ENCODE data around the gene SORCS3.

Gene SORCS3

DNA sequence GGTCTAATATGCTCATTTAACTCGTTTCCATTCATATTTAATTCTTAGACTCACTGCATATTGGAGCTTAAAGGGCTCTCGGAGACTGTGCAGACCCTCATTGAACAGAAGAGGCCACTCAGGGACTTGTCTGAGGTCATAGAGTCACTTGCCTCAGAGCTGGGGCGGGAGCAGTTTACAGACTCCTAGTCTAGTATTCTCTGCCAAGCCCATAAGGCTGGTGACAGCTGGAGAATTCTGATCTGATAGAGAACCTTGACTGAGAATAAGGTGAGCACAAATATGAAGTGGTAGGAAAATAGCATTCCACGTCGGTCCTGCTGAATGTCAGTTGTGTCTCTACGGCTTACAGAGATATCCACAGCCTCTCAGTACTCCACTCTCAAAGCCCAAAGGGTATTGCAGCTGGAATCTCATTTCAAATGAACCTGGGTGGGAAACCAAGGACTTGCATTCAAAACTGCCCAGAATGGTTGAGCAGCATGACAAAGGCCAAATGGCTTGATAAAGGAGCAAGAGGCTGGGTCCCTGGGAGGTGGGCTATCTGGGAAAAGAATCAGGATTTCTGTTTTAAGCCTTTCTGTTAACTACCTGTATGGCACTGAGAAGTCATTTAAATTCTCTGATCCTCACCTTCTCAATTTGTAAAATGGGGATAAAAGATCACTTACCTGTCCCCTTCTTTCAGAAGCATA lies 283.2 kb downstream of the SORCS3 start:
- DNase-seq = no peak

DNA sequence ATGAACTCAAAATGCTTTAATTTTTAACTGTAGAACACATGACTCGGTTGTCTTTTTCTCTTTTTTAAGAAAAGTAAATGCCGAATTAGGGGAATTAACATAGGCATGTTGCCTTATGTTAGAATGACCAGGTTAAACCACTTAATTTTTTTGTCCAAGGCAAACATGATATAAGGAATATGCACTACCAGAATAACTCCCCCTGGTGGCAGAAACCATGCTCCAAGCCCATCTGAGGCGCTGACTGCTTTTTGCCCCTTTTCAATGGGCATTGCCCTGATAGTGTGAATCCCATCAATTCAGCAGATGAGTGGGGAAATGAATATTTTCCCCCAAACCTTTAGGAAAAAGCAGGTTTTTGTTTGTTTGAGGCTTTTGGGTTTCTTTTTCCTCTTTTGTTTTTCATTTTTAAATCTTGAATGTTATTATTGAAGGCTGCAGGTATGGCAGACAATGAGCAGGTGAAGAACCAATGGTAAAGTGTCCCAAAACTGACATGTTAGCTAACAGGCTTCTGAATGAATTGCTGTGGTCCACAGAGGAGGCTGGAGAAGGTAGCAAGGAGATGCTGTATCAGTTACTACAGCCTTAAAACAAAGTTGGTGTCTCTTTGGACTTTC lies 284.3 kb downstream of the SORCS3 start:
- no peak for DNase-seq

DNA sequence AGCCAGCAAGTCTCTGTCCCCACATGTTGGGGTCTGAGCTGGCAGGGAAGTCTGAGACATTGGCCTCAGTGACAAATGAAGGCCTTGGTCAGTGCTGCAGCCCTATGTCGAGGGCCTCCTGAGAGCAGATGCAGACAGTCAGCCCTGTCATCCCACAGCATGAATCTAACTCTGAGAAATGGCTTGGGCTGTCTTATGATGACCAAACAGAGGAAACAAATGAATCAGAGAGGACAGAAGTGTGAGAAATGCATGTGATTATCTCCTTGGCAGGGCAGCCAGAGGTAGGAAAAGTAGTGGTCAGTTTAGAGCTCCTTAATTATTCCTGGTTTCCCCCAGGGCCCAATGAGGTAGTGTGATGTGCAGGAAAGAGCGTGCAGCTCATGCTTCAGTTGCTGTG lies 287.6 kb downstream of the SORCS3 start:
- DNase-seq = no peak

DNA sequence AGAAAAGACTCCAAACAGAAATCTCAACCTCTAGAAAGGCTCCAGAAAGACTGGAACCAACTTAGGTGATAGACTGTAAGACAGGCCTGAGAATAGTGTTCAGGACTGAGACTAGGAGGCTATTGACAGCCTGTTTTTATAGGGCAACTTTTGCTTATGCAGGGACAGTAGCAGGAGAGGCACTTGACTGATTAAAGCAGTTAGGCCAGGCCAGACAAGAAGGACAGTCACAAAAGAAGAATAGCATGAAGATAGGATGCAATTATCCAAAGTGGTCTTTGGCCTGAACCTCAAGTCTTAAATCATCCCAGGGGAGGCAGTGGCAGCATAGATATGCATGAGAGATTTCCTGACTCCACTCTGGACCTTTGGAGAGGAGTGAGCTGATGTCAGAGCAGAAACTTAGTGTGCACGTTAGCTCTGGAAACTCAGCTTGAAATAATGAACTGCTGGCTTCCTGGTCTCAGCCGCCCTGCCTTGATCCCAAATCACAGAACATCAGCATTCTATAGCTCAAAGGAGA lies 290.6 kb downstream of the SORCS3 start:
- DNase-seq = no peak

DNA sequence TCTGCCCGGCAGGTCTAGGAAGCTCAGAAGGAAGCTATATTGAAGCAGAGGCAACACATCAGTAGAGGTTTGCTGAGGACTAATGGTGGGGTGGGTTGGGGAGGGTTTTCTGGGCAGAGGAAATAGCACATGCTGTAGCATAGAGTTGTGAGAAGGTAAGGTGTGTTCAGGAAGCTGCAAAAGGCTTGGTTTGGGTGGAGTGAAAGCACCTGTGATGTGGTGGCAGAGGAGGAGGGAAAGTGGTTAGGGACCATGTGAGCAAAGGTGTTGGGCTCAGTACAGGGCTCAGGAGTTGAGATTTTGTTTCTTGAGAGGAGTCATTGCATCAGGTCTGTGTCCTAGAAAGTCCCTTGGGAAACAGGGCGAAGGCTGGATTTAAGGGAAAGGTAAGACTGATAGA lies 294.6 kb downstream of the SORCS3 start:
- no peak for DNase-seq

DNA sequence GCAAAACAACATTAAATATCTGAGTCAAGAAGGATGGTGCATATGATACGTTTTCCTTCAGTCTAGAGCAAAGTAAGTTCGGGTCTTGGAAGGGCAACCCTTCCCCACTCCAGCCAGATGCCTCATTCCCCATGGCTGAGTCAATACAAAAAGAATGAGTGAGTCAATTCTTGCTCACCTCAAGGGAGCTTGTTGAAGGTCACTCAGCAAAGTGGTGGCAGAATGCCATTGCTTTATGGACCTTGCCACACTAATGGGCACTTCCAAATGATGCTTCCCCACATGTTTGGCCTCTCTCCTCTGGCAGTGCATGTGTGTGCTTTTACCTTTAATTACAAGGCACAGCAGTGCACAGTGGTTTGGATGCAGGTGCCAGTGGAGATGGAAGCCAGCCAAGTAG lies 296.5 kb downstream of the SORCS3 start:
- DNase-seq = no peak

DNA sequence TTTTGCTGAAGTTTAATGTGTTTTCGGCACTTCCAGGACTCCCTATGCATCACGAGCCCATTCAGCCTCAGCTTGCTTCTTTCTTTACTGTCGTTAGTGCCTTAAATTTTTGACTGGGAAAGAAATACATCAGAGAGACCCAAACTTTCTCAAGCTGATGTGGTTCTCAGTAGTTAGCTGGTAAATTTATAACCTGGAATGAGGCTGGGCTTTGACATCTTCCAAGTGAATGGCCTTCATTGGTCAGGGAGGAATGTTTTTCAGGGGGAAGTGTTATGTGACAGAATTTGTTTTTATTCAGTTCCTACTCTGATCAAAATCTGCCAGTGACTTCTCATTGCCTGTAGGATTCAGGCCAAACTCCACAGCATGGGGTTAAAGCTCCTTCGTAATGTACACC lies 296.9 kb downstream of the SORCS3 start:
- no peak for DNase-seq

DNA sequence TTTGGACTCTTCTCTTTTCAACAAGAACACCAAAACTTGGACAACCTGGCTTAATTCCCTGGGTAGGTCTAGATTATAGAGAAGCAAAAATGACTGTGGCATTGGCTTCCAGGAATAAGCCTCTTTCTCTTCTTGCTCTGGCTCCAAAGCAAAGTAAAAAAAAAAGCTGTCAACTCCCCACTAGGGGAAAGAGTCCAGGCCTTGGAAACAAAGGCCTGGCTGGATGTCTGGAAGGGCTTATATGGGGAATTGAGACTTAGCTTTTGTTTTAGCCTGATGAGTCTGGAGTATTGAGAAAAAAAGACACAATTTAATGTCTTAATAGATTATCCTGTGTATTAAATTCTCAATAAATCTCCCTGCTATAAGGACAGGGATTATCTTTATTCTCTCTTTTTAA lies 300.6 kb downstream of the SORCS3 start:
- DNase-seq = no peak

DNA sequence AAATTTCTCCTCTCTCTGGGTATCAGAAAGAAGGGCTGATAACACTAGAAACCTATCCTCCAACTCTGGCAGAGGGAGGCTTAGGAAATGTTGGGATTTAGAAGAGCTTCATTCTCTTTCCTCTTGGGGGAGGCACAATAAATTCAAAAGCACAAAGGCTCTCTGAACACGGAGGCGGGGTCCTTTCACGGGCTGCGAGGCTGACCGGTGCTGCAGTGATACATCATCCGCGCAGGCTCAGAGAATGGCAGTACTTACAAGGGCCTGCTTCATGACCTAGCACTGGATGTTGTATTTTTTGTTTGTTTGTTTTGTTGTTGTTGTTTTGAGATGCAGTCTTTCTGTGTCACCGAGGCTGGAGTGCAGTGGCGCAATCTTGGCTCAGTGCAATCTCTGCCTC lies 306.2 kb downstream of the SORCS3 start:
- no peak for DNase-seq

DNA sequence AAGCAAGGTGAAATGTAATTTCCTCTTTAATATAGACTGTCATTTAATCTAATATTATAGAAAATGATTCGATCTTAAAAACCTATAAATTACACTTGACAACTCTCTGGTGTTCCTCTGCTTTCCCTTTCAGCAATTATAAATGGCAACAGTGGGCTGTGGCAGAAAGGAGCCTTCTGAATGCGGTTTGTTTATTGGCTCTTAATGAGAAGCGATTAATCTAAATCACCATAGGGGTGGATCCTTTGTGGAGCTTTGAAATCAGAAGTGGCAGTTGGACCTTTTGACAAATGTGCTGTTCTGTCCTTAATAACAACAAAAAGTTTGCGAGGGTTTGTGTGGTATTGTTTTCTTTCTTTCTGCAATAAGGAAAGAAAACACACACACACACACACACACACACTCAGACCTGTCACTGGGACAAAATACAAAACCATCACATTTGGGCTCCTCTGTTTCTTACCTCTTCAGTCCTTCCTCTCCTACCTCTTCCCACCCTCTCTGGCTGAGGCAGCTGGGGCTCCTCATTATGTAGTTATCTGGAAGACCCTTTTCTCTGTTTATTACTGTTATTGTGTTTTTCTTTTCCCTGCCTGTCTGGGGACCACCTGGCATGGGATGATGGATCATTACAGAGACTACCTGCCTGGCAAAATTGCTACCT lies 316.2 kb downstream of the SORCS3 start:
- no peak for DNase-seq

DNA sequence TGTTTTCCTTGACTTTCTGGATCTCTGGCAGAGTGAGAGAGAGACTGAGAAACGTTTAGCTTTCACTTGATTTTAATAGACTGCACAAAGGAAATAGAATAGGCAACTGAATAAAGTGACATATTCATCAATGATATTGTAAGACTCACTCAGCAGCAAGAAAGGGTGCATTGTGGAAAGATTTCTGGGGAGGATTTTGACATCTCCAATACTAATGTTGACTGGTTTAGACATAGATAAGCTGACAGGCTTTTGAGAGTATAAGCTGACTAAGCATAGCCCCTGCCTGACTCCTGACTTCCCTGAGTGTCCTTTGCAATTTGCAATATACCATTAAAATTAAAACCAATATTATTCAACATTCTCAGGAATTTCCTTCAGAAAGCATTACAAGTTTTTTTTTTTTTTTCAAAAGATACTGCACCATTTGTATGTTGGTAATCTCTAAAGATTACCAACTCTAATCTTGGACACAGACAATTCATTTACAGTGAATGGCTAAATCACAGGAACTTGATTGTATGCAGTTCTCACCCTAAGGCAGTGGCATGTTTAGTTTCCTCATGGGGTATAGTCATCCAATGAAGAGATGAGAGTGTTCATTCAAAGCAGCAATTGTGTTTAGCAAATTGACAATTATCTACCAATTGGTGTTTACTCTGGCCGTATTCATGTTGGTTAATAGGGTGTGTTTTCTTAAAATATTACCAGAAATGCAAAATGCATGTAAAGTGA lies 325.6 kb downstream of the SORCS3 start:
- DNase-seq = no peak

DNA sequence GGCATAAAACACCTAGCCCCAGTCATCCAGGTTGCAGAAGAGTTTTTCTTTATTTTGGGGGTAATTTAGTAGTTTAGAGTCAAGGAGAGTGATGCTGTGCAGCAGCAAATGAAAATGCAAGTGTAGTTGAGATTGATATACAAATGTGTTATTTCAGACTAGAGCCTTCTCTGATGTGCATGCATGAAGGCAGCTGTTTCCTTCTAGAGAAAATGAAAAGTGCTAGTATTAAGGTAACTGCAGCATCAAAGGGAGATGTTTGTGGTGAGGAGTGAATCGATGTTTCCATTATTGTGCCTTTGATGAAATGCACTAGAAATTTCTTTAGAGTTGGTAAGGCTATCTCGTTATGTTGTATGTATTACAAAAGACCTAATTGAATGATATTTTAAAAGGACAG lies 339.3 kb downstream of the SORCS3 start:
- no peak for DNase-seq

DNA sequence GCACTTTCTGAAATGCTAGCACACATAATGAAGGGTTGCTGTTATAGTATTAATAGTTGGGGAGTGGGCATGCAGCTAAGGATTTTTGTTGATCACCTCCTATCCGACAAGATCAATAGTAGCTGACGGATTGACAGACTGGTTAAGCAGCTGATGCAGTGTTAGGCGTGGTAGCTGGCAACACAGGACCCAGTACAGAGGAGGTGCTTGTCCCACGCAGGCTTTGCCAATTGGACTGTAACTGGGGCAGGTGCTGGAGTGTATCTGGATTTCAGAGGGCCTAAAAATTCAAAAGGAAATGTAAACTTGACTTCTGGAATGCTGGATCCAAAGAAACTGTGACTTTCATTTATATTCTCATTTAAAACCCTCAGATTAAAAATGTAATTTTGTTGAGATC lies 340.9 kb downstream of the SORCS3 start:
- DNase-seq = no peak

DNA sequence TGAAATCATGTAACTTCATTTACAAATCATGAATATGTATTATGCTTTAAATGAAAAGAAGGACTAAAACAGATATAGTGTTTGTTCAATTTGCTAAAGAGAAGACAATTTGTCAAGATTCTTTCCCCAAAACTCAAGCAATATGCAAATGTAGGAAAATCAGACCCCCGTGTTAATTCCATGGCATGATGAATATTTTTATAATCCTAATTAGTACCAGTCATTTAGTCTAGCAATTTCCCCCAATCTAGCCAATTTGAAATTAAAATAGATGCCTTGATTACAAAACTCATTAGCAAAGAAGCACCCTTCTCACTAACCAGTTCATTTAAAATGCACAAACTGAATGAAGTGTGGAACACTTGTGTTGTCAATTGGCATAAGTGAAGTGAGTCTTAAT lies 347.6 kb downstream of the SORCS3 start:
- no peak for DNase-seq

DNA sequence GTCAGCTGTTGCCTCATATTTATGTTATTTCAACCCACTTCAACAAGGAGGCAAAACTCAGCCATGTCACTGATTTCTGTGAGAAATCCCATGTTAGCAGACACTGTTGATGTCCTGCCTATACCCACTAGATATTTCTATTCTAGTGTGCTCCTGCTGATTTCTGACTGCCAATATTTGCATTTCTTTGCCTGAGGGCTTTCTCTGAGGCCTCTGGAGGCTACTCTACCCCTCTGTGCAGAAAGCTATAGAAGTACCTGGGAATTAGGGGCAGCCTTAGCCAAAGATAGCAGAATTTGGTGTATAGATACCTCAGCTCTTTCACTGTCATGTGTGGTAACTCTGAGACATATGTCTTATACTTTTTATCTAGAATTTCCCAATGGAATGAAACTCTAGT lies 348.8 kb downstream of the SORCS3 start:
- DNase-seq = no peak

DNA sequence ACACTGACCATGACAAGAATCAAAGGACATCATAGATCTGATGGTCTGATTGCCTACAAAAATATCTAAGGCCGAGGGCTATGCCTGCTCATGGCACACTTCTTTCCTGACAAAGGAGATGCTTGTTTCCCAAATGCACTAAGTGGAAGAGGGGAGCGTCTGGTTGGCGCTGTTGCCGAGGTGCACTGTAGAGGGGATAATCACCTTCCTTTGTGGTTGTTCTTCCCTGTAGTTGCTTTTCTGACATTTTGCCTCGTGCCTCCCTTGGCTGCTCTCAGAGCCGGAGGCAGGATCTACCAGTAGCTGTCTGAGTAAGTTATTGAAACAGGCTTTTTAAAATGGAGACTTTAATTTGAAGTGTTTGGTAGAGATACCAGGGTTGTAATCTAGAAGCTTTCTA lies 352.0 kb downstream of the SORCS3 start:
- DNase-seq = no peak

DNA sequence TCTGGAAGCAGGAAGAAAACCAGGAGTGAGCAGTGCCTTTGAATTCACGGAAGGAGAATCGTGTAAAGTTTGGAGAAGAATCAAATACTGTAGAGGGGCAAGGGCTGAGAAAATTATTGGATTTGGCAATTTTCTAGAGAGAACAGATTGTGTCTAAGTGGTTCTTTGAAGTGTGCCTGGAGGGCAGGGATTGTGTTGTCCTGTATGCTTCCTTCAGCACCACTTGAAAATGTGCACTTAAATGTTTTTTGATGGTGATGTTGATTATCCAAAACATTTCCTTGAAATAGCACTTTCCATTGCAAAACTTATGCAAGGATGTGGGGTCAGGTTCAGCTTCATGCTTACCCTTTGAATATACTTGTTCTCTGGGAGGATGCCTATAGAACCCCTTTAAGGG lies 360.2 kb downstream of the SORCS3 start:
- no peak for DNase-seq

DNA sequence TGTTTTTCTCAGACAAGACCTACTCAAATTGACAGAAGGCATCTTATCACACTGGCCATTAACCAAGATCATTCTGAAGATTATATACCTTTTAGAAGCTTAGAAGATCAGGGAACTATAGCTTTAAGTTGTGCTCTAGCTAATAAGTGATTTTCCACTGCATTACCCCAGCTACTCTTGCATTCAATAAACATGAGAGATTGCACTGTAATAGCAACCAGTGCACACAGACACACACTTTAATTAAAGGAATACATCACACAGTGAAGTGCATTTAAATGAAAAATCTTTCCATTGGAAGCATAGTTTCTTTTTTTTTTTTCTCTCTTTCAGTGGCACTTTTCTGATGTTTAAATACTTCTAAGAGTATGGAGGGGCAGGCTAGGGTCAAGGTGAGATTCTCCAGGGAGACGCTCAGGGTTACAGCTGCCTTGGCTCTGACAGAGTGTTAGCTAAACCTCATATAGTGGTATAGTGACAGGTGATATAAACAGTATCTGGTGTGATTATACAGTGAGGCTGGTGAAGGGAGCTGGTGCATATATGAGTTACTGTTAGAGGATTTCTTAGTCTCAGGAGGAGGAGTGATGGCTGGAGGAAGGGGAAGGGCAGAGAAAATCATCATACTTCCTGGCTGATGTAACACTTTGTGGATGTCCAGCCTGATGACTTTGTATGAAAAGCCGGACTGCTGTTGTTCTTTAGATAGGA lies 369.5 kb downstream of the SORCS3 start:
- no peak for DNase-seq

DNA sequence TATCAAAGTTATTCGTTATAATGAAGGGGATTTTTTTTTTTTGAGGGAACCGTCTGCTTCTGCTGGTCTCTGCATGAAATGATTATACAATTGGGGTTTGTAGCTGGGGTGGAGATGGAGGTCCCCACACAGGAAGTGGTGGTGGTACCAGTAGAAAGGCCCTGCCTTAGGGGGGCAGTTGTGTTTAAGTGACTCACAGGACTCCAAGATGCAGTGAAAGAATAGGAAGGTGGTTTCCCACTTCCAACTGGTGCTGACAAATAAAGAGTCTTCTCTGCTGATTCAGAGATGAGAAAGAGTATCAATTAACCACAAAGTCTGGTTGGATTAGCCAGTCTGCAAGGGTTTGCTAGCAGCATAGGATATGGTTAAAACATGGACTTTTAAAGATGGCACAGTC lies 376.0 kb downstream of the SORCS3 start:
- no peak for DNase-seq

DNA sequence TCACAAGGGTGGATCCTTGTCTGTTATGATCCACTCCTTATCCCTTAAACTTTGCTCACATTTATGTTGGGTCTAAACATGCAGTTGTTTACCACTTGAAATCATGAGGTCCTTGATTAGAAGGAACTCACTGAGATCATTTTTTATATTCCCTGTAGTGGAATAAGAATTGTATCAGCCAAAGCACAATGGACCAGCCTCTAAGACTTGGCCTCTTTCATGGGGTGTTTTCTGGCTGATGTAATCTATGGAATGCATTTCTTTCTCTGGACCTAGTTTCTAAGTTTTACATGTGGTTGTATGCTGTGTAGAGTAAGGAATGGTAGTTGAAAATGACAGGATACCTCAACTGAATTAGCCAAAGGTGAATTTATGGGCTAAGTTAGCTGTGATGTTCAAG lies 376.6 kb downstream of the SORCS3 start:
- DNase-seq = no peak

DNA sequence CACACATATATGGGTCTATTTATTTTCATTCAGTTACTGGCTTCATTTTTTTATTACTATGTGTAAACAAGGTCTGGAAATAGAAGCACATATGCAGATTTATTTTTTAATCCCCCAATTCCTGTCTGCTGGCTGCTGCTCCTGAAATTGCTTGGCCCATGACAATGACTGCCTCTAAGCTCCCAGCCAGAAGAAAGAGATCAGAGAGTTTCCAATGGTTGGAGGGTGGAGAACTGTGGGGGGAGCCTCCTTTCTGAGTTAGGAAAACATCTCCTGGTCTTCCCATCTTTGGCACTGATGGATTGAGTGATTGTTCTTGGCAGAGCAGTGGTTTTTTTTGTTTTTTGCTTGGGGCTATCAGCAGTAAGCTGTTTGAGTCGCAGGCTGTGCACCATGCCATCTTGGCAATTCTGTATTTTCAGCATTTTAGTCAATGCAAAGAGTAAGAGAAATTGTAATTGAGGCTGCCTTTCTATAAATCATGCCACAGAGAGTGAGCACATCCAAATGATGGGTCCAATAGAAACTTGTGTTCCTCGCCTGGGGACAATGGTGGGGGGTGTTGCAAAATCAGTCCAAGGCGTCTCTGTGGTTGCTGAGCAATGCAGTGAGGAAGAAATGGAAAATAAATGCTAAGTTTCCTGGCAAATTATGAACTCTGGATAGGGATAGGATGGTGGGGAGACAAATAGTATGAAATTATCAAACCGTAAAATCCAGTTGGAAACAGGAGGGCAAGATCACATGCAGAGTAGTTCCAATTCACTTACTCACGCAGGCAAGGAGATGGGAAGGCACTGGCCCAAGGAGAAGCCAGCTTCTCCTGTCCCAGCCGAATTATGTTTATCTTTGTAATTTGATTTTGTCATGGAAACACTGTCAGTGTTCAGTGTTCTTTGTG lies 382.4 kb downstream of the SORCS3 start:
- no peak for DNase-seq

DNA sequence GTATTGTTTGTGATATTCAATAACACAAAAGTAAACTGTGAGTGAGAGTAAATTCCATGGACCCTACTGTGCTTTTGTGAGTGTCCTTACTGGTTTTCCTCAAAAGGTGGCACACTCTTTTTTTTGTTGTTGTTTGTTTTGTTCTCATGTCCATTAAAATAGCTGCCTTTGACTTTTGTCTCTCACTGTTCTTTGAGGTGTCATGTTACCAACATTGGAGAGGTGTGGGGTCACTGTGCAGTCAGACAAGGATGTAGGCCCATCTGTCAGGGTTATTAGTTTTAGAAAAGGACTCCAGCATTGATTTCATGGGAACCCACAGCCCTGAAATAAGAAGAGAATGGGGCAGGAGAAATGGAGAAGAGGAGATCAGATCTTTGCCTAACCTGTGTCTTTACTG lies 383.1 kb downstream of the SORCS3 start:
- no peak for DNase-seq
